ENCODE results near the gene ZMIZ1. TPM values are rescaled to one million over a fixed set of nuclear protein-coding genes. Genes with fewer than 3 reads are reported as not detected.
A peak's percentile ranks its signal among the peaks of the same experiment; 100 is the strongest.

Gene ZMIZ1
- polyA plus RNA-seq, 1 donor = 40.1 TPM

DNA sequence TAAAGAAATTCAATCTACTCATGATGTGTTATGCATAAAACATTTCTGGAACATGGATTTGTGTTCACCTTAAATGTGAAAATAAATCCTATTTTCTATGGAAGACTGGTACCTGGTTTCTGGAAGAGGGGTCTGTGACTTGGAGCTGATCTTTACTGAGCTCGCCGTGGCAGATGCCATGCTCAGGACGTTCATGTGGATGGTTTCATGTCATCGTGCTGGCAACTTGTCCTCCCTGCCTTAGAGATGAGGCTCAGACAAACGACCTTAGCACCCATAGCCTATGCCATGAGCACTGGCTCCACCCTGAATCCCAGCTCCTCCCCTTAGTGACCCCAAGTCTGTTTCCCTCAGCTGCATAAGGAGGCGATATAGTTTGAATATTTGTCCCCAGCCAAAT, 285.8 kb downstream of the ZMIZ1 start:
- Histone ChIP-seq H3K4me3 (ENCODE audit: low read length) (no peak overlapping the region), H3K27me3 (ENCODE audit: control insufficient read depth, insufficient read depth, low read length) (no peaks in the 10 kb centered on the region), H3K9me3 (ENCODE audit: control insufficient read depth, low read depth, low read length) (peaks cover 4% of the 10 kb centered on the region), H3K36me3 (ENCODE audit: control insufficient read depth, insufficient read depth, low read length) (peaks cover 63% of the 10 kb centered on the region), H3K27ac (ENCODE audit: low read length) (no peak overlapping the region), H3K4me1 (ENCODE audit: control insufficient read depth, insufficient read depth, low read length) (peaks cover 11% of the 10 kb centered on the region)
- no peak for DNase-seq
- no CpG with 5 or more reads among the region's 6 CpGs for WGBS (ENCODE audit: insufficient coverage, low lambda C conversion rate)

DNA sequence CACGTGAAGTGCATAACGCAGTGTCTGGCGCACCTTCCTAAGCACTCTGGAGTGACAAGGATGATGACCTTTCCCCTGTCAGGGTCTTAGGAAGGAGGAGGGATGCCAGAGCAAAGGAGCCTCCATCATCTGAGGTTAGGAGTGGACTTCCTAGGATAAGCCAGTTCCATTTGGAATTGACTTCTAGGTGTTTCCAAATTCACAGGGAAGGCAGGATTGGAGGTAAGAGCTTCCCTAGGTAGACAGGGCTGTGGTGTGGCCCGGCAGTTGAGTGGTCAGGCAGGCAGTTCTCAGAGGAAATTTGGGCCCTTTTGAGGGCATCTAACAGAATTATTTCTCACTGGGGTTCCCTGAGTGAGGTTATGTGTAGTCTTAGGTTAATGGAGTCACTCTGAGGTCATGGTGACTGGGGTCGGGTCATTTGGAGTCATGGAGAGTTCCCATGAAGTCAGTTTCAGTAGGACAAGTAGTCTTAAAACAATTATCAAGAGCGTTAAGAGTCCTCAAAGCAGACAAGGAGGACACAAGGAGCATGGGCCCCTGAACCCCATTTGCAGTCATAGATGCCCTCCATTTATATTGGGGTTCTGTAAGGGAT, 286.8 kb downstream of the ZMIZ1 start:
- Histone ChIP-seq H3K9me3 (ENCODE audit: control insufficient read depth, low read depth, low read length) (peaks cover 4% of the 10 kb centered on the region), H3K36me3 (ENCODE audit: control insufficient read depth, insufficient read depth, low read length) (peaks cover 54% of the 10 kb centered on the region), H3K27me3 (ENCODE audit: control insufficient read depth, insufficient read depth, low read length) (no peaks in the 10 kb centered on the region), H3K27ac (ENCODE audit: low read length) (no peak overlapping the region), H3K4me3 (ENCODE audit: low read length) (no peak overlapping the region), H3K4me1 (ENCODE audit: control insufficient read depth, insufficient read depth, low read length) (peaks cover 8% of the 10 kb centered on the region)
- no CpG with 5 or more reads among the region's 6 CpGs for WGBS (ENCODE audit: insufficient coverage, low lambda C conversion rate)
- no peak for DNase-seq

DNA sequence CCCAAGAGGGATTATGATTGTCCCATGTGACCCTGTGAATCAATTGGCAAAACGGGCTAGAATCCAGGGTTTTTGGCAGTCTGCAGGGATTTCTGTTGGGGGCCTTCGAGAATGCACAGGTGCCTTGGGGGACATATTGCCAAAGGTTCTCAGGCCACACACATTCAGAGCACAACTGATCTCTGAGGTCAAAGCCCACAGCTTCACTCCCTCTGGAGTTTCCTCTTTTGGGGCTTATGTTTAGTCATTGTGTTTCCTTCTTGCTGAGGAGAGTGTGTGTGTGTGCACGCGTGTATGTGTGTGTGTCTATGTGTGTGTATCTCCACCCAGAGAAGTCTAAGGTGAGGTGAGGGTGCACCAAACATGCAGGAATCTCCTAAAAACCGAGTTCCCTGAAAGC, 287.3 kb downstream of the ZMIZ1 start:
- Histone ChIP-seq H3K27ac (ENCODE audit: low read length) (no peak overlapping the region), H3K9me3 (ENCODE audit: control insufficient read depth, low read depth, low read length) (no peaks in the 10 kb centered on the region), H3K36me3 (ENCODE audit: control insufficient read depth, insufficient read depth, low read length) (peaks cover 49% of the 10 kb centered on the region), H3K4me1 (ENCODE audit: control insufficient read depth, insufficient read depth, low read length) (peaks cover 8% of the 10 kb centered on the region), H3K27me3 (ENCODE audit: control insufficient read depth, insufficient read depth, low read length) (no peaks in the 10 kb centered on the region), H3K4me3 (ENCODE audit: low read length) (no peak overlapping the region)
- WGBS (ENCODE audit: insufficient coverage, low lambda C conversion rate) = no CpG with 5 or more reads among the region's 5 CpGs
- DNase-seq = no peak

DNA sequence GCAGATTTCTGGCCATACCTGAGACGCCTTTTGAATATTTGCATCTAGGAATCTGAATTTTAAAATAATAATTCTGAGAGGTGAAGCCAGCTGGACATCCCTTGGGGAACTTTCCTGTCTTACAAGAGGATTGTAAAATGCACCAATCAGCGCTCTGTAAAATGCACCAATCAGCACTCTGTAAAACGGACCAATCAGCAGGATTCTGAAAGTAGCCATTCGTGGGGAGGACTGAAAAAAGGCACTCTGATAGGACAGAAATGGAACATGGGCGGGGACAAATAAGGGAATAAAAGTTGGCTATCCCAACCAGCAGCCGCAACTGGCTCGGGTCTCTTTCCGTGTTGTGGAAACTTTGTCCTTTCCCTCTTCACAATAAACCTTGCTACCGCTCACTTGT, 288.4 kb downstream of the ZMIZ1 start:
- no CpG with 5 or more reads among the region's 9 CpGs for WGBS (ENCODE audit: insufficient coverage, low lambda C conversion rate)
- H3K4me1 ChIP-seq (ENCODE audit: control insufficient read depth, insufficient read depth, low read length) = peaks cover 8% of the 10 kb centered on the region
- no peaks in the 10 kb centered on the region for H3K9me3 ChIP-seq (ENCODE audit: control insufficient read depth, low read depth, low read length)

DNA sequence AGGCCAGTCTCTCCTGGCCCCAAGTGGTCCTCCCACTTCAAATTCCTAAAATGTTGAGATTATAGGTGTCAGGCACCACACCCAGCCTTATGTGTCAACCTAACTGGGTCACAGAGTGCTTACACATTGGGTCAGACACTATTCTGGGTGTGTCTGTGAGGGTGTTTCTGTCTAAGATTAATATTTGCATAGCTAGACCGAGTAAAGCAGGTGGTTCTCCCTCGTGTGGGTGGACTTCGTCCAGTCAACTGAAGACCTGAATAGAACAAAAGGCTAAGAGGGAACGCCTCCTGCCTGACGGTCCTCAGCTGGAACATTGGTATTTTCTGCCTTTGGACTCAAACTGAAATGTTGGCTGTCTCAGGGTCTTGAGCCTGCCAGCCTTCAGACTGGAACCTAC, 290.0 kb downstream of the ZMIZ1 start:
- WGBS (ENCODE audit: insufficient coverage, low lambda C conversion rate) = no CpG with 5 or more reads among the region's 5 CpGs
- Histone ChIP-seq H3K4me1 (ENCODE audit: control insufficient read depth, insufficient read depth, low read length) (peaks cover 8% of the 10 kb centered on the region), H3K9me3 (ENCODE audit: control insufficient read depth, low read depth, low read length) (no peaks in the 10 kb centered on the region), H3K4me3 (ENCODE audit: low read length) (no peak overlapping the region), H3K36me3 (ENCODE audit: control insufficient read depth, insufficient read depth, low read length) (peaks cover 22% of the 10 kb centered on the region), H3K27me3 (ENCODE audit: control insufficient read depth, insufficient read depth, low read length) (no peaks in the 10 kb centered on the region), H3K27ac (ENCODE audit: low read length) (peak overlapping the region; percentile 75)
- peak; percentile 91 to 96 for DNase-seq

More for the DNA sequence above, 288.4 kb downstream of the ZMIZ1 start:
- H3K27ac ChIP-seq (ENCODE audit: low read length) = no peak overlapping the region
- H3K4me3 ChIP-seq (ENCODE audit: low read length) = no peak overlapping the region
- DNase-seq = no peak
- peaks cover 39% of the 10 kb centered on the region for H3K36me3 ChIP-seq (ENCODE audit: control insufficient read depth, insufficient read depth, low read length)
- H3K27me3 ChIP-seq (ENCODE audit: control insufficient read depth, insufficient read depth, low read length) = no peaks in the 10 kb centered on the region

DNA sequence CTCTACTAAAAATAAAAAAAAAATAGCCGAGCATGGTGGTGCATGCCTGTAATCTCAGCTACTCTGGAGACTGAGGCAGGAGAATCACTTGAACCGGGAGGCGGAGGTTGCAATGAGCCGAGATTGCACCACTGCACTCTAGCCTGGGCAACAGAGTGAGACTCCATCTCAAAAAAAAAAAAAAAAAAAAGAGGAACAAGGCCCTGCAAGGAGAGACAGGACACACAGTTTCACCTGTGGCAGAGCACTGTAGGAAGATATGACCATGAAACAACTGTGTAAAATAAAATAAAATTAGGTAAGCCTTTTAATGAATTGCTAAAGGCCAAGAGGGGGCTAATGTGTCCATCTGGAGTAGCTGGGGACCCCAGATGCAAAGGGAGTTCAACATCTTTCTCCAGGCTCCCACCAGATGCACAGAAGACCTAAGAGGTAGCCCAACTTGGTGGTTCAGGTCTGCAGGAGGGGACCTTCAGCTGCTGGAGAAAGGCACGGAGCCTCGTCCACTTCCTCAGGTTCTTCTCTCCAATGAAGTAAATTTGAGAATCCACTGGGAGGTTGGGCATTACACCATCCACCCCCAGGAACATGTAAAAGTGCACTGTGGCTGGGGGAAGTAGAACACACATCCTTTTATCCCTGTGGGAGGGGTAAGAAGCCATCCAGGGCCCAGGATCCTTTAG, 291.2 kb downstream of the ZMIZ1 start:
- Histone ChIP-seq H3K9me3 (ENCODE audit: control insufficient read depth, low read depth, low read length) (no peaks in the 10 kb centered on the region), H3K27me3 (ENCODE audit: control insufficient read depth, insufficient read depth, low read length) (no peaks in the 10 kb centered on the region), H3K36me3 (ENCODE audit: control insufficient read depth, insufficient read depth, low read length) (peaks cover 11% of the 10 kb centered on the region), H3K27ac (ENCODE audit: low read length) (no peak overlapping the region), H3K4me1 (ENCODE audit: control insufficient read depth, insufficient read depth, low read length) (peaks cover 8% of the 10 kb centered on the region), H3K4me3 (ENCODE audit: low read length) (no peak overlapping the region)
- no peak for DNase-seq
- WGBS (ENCODE audit: insufficient coverage, low lambda C conversion rate) = no CpG with 5 or more reads among the region's 6 CpGs

DNA sequence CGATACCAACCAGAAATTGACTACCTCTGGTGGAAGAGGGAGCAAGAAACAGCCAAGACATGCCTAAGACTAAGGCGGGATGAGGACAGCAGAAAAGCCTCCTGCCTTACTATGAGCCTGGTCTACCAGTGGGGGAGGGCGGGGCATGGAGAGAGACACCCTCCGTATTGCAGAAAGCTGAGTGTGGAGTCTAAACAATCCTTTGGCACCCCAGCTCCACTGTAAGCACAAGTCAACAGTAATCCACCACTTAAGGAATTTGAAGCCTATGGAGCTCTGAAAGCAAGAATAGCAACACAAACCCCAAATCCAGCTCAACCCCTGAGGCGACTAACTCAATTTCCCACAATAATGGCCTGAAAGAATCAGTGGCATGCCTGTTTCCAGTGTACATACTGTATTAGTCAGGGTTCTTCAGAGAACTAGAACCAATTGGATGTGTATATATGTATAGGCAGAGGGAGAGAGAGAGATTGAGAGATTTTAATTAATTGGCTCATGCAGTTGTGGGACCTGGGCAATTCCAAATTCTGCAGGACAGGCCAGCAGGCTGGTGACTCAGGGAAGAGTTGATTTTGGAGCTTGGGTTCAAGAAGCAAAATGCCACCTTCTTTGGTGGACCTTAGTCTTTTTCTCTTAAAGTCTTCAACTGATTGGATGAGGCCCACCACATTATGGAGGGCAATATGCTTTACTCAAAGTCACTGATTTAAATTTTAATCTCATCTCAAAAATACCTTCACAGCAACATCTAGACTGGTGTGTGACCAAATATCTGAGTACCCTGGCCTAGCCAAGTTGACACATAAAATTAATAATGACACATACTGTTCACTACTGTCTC, 292.0 kb downstream of the ZMIZ1 start:
- no peaks in the 10 kb centered on the region for H3K9me3 ChIP-seq (ENCODE audit: control insufficient read depth, low read depth, low read length)
- DNase-seq = no peak
- H3K27ac ChIP-seq (ENCODE audit: low read length) = no peak overlapping the region
- H3K4me1 ChIP-seq (ENCODE audit: control insufficient read depth, insufficient read depth, low read length) = peaks cover 8% of the 10 kb centered on the region
- H3K4me3 ChIP-seq (ENCODE audit: low read length) = no peak overlapping the region
- no CpG with 5 or more reads among the region's 5 CpGs for WGBS (ENCODE audit: insufficient coverage, low lambda C conversion rate)
- no peaks in the 10 kb centered on the region for H3K27me3 ChIP-seq (ENCODE audit: control insufficient read depth, insufficient read depth, low read length)
- H3K36me3 ChIP-seq (ENCODE audit: control insufficient read depth, insufficient read depth, low read length) = peaks cover 4% of the 10 kb centered on the region

DNA sequence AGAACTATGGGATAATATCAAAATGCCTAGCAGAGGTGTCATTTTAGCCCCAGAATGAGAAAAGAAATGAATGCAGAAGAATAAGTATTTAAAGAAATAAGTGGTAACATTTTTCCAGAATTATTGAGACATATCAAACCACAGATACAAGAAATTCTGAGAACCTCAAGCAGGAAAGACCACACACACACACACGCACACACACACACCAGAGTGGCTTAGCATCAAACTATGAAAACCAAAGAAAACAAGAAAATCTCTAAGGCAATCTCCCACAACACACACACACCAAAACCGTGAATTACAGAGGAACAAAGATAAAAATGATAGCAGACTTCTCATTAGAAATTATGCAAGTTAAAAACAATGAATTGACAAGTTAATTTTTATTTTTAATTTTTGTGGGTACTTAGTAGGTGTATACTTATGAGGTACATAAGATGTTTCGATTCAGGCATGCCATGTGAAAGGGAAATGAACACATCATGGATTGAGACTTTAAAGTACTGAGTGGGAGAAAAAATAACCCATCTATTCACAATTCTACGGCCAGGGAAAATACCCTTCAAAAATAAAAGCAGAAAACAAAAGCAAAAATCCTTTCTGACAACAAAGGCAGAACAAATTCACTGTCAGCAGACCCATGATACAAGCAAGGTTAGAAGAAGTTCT, 293.1 kb downstream of the ZMIZ1 start:
- no peak for DNase-seq
- H3K36me3 ChIP-seq (ENCODE audit: control insufficient read depth, insufficient read depth, low read length) = no peaks in the 10 kb centered on the region
- H3K4me1 ChIP-seq (ENCODE audit: control insufficient read depth, insufficient read depth, low read length) = peaks cover 8% of the 10 kb centered on the region
- no peaks in the 10 kb centered on the region for H3K27me3 ChIP-seq (ENCODE audit: control insufficient read depth, insufficient read depth, low read length)
- WGBS (ENCODE audit: insufficient coverage, low lambda C conversion rate) = 93% methylated on average over 2 of the region's 4 CpGs
- no peaks in the 10 kb centered on the region for H3K9me3 ChIP-seq (ENCODE audit: control insufficient read depth, low read depth, low read length)
- no peak overlapping the region for H3K4me3 ChIP-seq (ENCODE audit: low read length)
- no peak overlapping the region for H3K27ac ChIP-seq (ENCODE audit: low read length)
